Measurements from ENCODE around the gene KRTAP10-2.

KRTAP10-2 gene

GRCh38 chr21:44517175-44517899, 34.0 kb downstream of the KRTAP10-2 start:
- H3K27ac ChIP-seq = no peak overlapping the region
- H3K4me3 ChIP-seq (ENCODE audit: low read depth, low read length) = no peak overlapping the region
- H3K9ac ChIP-seq = no peak overlapping the region
- no peaks in the 10 kb centered on the region for H3K79me2 ChIP-seq
- no peaks in the 10 kb centered on the region for H3K27me3 ChIP-seq (ENCODE audit: control insufficient read depth, insufficient read depth, low read length)
- H2AFZ ChIP-seq = no peak overlapping the region
- no peaks in the 10 kb centered on the region for H3K36me3 ChIP-seq (ENCODE audit: control insufficient read depth, insufficient read depth, low read length)
- no peaks in the 10 kb centered on the region for H3K9me3 ChIP-seq (ENCODE audit: control insufficient read depth, low read length)
- H3K4me1 ChIP-seq = no peaks in the 10 kb centered on the region
- H3K4me2 ChIP-seq (ENCODE audit: low read length) = no peak overlapping the region
- TF ChIP-seq, protein P1, sequence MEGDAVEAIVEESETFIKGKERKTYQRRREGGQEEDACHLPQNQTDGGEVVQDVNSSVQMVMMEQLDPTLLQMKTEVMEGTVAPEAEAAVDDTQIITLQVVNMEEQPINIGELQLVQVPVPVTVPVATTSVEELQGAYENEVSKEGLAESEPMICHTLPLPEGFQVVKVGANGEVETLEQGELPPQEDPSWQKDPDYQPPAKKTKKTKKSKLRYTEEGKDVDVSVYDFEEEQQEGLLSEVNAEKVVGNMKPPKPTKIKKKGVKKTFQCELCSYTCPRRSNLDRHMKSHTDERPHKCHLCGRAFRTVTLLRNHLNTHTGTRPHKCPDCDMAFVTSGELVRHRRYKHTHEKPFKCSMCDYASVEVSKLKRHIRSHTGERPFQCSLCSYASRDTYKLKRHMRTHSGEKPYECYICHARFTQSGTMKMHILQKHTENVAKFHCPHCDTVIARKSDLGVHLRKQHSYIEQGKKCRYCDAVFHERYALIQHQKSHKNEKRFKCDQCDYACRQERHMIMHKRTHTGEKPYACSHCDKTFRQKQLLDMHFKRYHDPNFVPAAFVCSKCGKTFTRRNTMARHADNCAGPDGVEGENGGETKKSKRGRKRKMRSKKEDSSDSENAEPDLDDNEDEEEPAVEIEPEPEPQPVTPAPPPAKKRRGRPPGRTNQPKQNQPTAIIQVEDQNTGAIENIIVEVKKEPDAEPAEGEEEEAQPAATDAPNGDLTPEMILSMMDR (IDR thresholded peaks at IDR 0.05) = no peak

DNA sequence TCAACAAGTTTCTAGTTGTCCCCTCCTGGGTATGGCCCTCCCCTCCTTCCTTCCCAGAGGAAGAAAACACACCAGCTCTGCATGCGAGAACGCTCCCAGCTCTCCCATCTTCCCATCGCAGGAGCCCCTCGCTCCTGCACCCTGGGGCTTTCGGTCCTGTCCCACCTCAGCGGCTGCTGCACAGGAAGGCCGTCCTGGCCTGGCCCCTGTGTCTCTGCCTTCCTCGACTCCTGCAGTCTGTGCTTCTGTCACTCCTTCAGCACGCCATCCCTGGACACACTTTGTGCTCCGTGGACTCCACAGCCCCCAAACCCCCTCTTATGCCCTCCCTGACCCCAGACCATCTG, 34.5 kb downstream of the KRTAP10-2 start:
- no peak overlapping the region for H3K4me3 ChIP-seq (ENCODE audit: low read depth, low read length)
- no peak overlapping the region for H2AFZ ChIP-seq
- no peak overlapping the region for H3K4me2 ChIP-seq (ENCODE audit: low read length)
- H3K9me3 ChIP-seq (ENCODE audit: control insufficient read depth, low read length) = no peaks in the 10 kb centered on the region
- H3K9ac ChIP-seq = no peak overlapping the region
- H3K27ac ChIP-seq = no peak overlapping the region
- H3K4me1 ChIP-seq = no peaks in the 10 kb centered on the region
- H3K36me3 ChIP-seq (ENCODE audit: control insufficient read depth, insufficient read depth, low read length) = no peaks in the 10 kb centered on the region
- no peaks in the 10 kb centered on the region for H3K79me2 ChIP-seq
- TF ChIP-seq, protein P1 (IDR thresholded peaks at IDR 0.05) = no peak
- no peaks in the 10 kb centered on the region for H3K27me3 ChIP-seq (ENCODE audit: control insufficient read depth, insufficient read depth, low read length)

DNA sequence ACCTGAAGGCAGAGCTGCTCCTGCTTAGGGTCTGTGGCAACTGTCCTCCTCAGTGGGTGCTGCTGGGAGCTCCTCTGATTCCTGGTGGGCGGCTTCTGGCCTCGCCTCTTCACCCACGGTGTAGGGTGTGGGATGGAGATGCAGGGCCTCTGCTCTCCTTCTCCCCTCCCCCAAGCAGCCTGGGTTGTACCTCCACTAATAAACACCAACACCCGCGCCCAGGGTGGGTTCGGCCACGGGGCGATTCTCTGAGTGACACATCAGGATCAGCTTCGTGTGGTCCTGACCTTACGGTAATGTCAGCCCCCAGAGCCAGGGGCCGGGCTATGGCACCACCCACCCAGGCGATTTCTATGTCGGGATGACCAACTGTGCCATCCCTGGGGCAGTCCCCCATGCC, 35.0 kb downstream of the KRTAP10-2 start:
- Histone ChIP-seq H3K27me3 (ENCODE audit: control insufficient read depth, insufficient read depth, low read length) (no peaks in the 10 kb centered on the region), H3K4me3 (ENCODE audit: low read depth, low read length) (no peak overlapping the region), H3K9ac (no peak overlapping the region), H3K4me2 (ENCODE audit: low read length) (no peak overlapping the region), H3K27ac (no peak overlapping the region), H3K79me2 (no peaks in the 10 kb centered on the region), H2AFZ (no peak overlapping the region), H3K4me1 (no peaks in the 10 kb centered on the region), H3K9me3 (ENCODE audit: control insufficient read depth, low read length) (no peaks in the 10 kb centered on the region), H3K36me3 (ENCODE audit: control insufficient read depth, insufficient read depth, low read length) (no peaks in the 10 kb centered on the region)
- TF ChIP-seq, protein P1 (IDR thresholded peaks at IDR 0.05) = no peak

DNA sequence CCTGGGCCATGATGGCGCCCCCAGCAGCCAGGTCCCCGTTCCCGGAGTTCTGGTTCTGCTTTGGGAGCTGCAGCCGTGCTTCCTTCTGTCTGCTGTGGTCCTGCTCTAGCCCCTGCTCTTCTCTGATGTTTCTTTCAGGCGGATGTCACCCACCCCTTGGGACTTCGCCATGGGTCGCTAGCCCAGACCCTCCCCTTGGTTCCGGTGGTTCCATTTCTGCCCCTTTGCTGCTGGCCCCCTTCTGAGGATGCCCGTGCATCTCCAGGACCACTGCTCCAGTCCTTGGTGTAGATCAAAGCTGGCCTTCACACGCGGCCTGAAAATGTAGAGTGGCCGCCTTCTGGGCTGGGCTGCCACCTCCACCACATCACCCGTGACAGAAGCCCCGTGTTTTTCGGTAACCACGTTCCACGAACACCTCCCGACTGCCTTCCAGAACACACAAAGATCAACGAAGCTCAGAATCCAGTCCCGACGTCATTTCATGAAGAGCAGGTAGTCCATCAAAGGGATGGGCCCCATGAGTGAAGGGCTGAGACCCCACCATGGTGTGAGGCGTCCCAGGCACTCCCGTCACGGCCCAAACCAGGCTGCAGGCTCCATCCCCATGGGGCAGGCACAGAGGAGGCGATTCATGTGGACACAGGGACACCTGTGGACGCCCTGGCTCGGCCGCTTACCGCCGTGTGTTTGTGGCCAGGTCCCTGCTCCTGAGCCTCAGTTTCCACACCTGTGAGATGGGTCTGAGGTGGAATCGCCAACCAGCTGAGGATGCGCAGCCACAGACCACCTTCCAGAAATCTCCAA, 35.7 kb downstream of the KRTAP10-2 start:
- Histone ChIP-seq H3K27ac (no peak overlapping the region), H3K9ac (no peak overlapping the region), H3K4me1 (no peaks in the 10 kb centered on the region), H3K4me2 (ENCODE audit: low read length) (no peak overlapping the region), H3K4me3 (ENCODE audit: low read depth, low read length) (no peak overlapping the region), H3K9me3 (ENCODE audit: control insufficient read depth, low read length) (no peaks in the 10 kb centered on the region), H2AFZ (no peak overlapping the region), H3K79me2 (no peaks in the 10 kb centered on the region), H3K36me3 (ENCODE audit: control insufficient read depth, insufficient read depth, low read length) (no peaks in the 10 kb centered on the region), H3K27me3 (ENCODE audit: control insufficient read depth, insufficient read depth, low read length) (no peaks in the 10 kb centered on the region)
- TF ChIP-seq, protein P1 (IDR thresholded peaks at IDR 0.05) = no peak

Data from parathyroid adenoma (tissue), 2 donors.